OCI-LY1 (cell line): ENCODE results near the gene CPPED1.

Experiments used
- H2AFZ ChIP-seq: fragments of 200-600 bp; sonication (generic), shearing (Covaris generic); 2 replicates; pipeline ENCODE4 v1.6.0; 2014; ENCODE audit warnings: antibody characterized with exemption, mild to moderate bottlenecking, low read length
- H3F3A ChIP-seq: fragments of 200-600 bp; sonication (generic), shearing (Covaris generic); 2 replicates; pipeline ENCODE4 v1.6.0; 2014; ENCODE audit warnings: mild to moderate bottlenecking, antibody characterized with exemption, low read length, moderate library complexity; ENCODE audit not compliant: insufficient read depth
- H3K27ac ChIP-seq: fragments of 200-600 bp; sonication (generic); 2 replicates; pipeline ENCODE4 v1.5.1; 2014; ENCODE audit warnings: low read length, mixed run types, mild to moderate bottlenecking, low read depth; ENCODE audit not compliant: poor library complexity, severe bottlenecking
- H3K27me3 ChIP-seq: fragments of 200-600 bp; sonication (generic); 2 replicates; pipeline ENCODE4 v1.6.0; 2014; ENCODE audit warnings: antibody characterized with exemption, mild to moderate bottlenecking, low read length, moderate library complexity; ENCODE audit not compliant: insufficient read depth
- H3K36me3 ChIP-seq: fragments of 200-600 bp; sonication (generic); 2 replicates; pipeline ENCODE4 v1.6.1; 2014; ENCODE audit warnings: mild to moderate bottlenecking, antibody characterized with exemption, low read length, moderate library complexity, mixed read lengths; ENCODE audit not compliant: insufficient read depth
- H3K4me1 ChIP-seq: fragments of 200-600 bp; sonication (generic); 2 replicates; pipeline ENCODE4 v1.5.1; 2014; ENCODE audit warnings: mild to moderate bottlenecking, low read length, moderate library complexity; ENCODE audit not compliant: insufficient read depth, severe bottlenecking
- H3K4me2 ChIP-seq: fragments of 200-600 bp; sonication (generic), shearing (Covaris generic); 2 replicates; pipeline ENCODE4 v1.6.1; 2014; ENCODE audit warnings: low read length
- H3K4me3 ChIP-seq: fragments of 200-600 bp; sonication (generic); 2 replicates; pipeline ENCODE4 v1.5.1; 2014; ENCODE audit warnings: low read length, low read depth, mild to moderate bottlenecking, mixed read lengths; ENCODE audit not compliant: poor library complexity, severe bottlenecking
- H3K79me2 ChIP-seq: fragments of 200-600 bp; shearing (Covaris generic); 2 replicates; pipeline ENCODE4 v1.6.1; 2016; ENCODE audit warnings: mixed run types, low read length, mixed read lengths; ENCODE audit not compliant: insufficient read depth
- H3K9ac ChIP-seq: fragments of 200-600 bp; sonication (generic), shearing (Covaris generic); 2 replicates; pipeline ENCODE4 v1.6.1; 2014; ENCODE audit warnings: mild to moderate bottlenecking, low read length, mixed read lengths
- H3K9me2 ChIP-seq: fragments of 200-600 bp; sonication (generic), shearing (Covaris generic); 2 replicates; pipeline ENCODE4 v1.6.1; 2014; ENCODE audit warnings: low read depth, mild to moderate bottlenecking, low read length, mixed read lengths
- H3K9me3 ChIP-seq: fragments of 200-600 bp; shearing (Covaris generic); 2 replicates; pipeline ENCODE4 v1.6.1; 2014; ENCODE audit warnings: low read length, mixed read lengths
- H4K20me1 ChIP-seq: fragments of 200-600 bp; sonication (generic), shearing (Covaris generic); 2 replicates; pipeline ENCODE4 v1.6.0; 2016; ENCODE audit warnings: mild to moderate bottlenecking, low read length; ENCODE audit not compliant: insufficient read depth
- CTCF ChIP-seq: fragments of 200-600 bp; sonication (generic), shearing (Covaris generic); IDR thresholded peaks from 2 replicates; pipeline ENCODE4 v1.5.1; 2017; ENCODE audit warnings: mild to moderate bottlenecking, antibody characterized with exemption, low read length, moderate library complexity, mixed read lengths
- EZH2 ChIP-seq: fragments of 200-600 bp; sonication (generic), shearing (Covaris generic); IDR thresholded peaks from 2 replicates; pipeline ENCODE4 v1.8.0; 2017; ENCODE audit warnings: borderline replicate concordance, mixed run types, mild to moderate bottlenecking, antibody characterized with exemption, low read length, moderate library complexity, mixed read lengths

Gene CPPED1

GRCh38 chr16:12618515-12618914 is 185.2 kb downstream of the CPPED1 start:
- no peak overlapping the region for H3K4me3 ChIP-seq
- H3K9me3 ChIP-seq: no peaks in the 10 kb centered on the region
- TF ChIP-seq CTCF (no peak), EZH2 (no peak)
- H4K20me1 ChIP-seq: no peaks in the 10 kb centered on the region
- H3K36me3 ChIP-seq: no peaks in the 10 kb centered on the region
- peaks cover 13% of the 10 kb centered on the region for H3K4me1 ChIP-seq
- H2AFZ ChIP-seq: no peak overlapping the region
- H3K9ac ChIP-seq: no peak overlapping the region
- no peaks in the 10 kb centered on the region for H3K9me2 ChIP-seq
- no peaks in the 10 kb centered on the region for H3K79me2 ChIP-seq
- H3K4me2 ChIP-seq: no peak overlapping the region
- no peak overlapping the region for H3K27ac ChIP-seq
- no peaks in the 10 kb centered on the region for H3K27me3 ChIP-seq
- no peaks in the 10 kb centered on the region for H3F3A ChIP-seq

DNA sequence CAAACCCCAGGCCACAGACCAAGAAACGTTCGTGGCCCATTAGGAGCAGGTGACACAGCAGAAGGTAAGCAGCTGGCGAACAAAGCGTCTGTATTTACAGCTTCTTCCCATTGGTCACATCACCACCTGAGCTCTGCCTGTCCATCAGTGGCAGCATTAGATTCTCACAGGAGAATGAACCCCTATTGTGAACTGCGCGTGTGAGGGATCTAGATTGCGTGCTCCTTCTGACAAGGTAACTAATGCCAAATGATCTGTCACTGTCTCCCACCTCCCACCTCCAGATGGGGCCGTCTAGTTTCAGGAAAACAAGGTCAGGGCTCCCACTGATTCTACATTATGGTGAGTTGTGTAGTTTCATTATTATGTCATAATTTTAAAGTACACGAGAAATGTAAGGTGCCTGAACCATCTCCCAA is 186.3 kb downstream of the CPPED1 start:
- no peaks in the 10 kb centered on the region for H3K9me3 ChIP-seq
- peaks cover 13% of the 10 kb centered on the region for H3K4me1 ChIP-seq
- H3K36me3 ChIP-seq: no peaks in the 10 kb centered on the region
- TF ChIP-seq CTCF: no peak
- TF ChIP-seq EZH2: no peak
- H3K79me2 ChIP-seq: no peaks in the 10 kb centered on the region
- no peaks in the 10 kb centered on the region for H3F3A ChIP-seq
- no peak overlapping the region for H3K4me2 ChIP-seq
- H2AFZ ChIP-seq: no peak overlapping the region
- H3K9ac ChIP-seq: no peak overlapping the region
- H3K27ac ChIP-seq: no peak overlapping the region
- H3K9me2 ChIP-seq: no peaks in the 10 kb centered on the region
- no peak overlapping the region for H3K4me3 ChIP-seq
- H4K20me1 ChIP-seq: no peaks in the 10 kb centered on the region
- H3K27me3 ChIP-seq: no peaks in the 10 kb centered on the region

- Histone ChIP-seq H3F3A (no peaks in the 10 kb centered on the region), H3K4me1 (peaks cover 9% of the 10 kb centered on the region), H3K79me2 (no peaks in the 10 kb centered on the region), H3K36me3 (no peaks in the 10 kb centered on the region), H3K27ac (no peak overlapping the region), H3K4me2 (no peak overlapping the region), H3K9me3 (no peaks in the 10 kb centered on the region), H3K4me3 (no peak overlapping the region), H3K27me3 (no peaks in the 10 kb centered on the region), H4K20me1 (no peaks in the 10 kb centered on the region), H3K9me2 (no peaks in the 10 kb centered on the region), H3K9ac (no peak overlapping the region), H2AFZ (no peak overlapping the region)
- TF ChIP-seq EZH2: no peak
- TF ChIP-seq CTCF: no peak
These were observed 188.9 kb downstream of the CPPED1 start for GRCh38 chr16:12614662-12615278.
